Coronary artery (tissue), 2 donors: ENCODE data around the gene EME1.

Experiments used
- DNase-seq: peaks from one replicate; pipeline ENCODE4 v3.0.0-alpha.2; 2017; ENCODE audit warnings: low spot score
- H3K27ac ChIP-seq, 2 donors: fragments of 200-600 bp; sonication (generic); one replicate each; pipeline ENCODE4 v1.5.1; 2016 to 2019
- H3K4me3 ChIP-seq: fragments of 200-600 bp; sonication (generic); 2 replicates; pipeline ENCODE4 v1.5.1; 2016; ENCODE audit warnings: mild to moderate bottlenecking, moderate library complexity
- CTCF ChIP-seq: fragments of 200-600 bp; sonication (generic); IDR thresholded peaks from one replicate; pipeline ENCODE4 v1.5.1; 2019; ENCODE audit warnings: antibody characterized with exemption

The EME1 gene

DNA sequence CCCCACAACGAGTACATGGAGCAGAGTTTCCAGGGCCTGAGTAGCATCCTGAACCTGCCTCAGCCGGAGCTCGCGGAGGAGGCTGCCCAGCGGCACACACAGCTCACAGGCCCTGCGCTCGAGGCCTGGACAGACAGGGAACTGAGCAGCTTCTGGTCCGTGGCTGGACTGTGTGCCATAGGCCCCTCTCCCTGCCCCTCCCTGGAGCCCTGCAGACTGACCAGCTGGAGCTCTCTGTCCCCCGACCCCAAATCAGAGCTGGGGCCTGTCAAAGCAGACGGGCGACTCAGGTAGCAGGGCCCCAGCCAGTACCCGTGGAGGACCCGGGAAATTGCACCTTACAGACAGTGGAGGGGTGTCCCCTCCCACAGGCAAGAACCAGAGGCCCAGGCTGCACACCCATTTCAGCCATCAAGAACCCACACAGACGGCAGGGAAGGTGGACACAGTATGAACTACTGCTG, 13.0 kb upstream of the EME1 start:
- no peak for DNase-seq
- TF ChIP-seq CTCF: no peak
- Histone ChIP-seq H3K4me3 (no peak overlapping the region), H3K27ac (no peak overlapping the region)

GRCh38 chr17:50360486-50361115, 12.4 kb upstream of the EME1 start:
- no peak overlapping the region for H3K4me3 ChIP-seq
- H3K27ac ChIP-seq: no peak overlapping the region
- no peak for TF ChIP-seq CTCF
- DNase-seq: no peak

- H3K27ac ChIP-seq: no peak overlapping the region
- no peak overlapping the region for H3K4me3 ChIP-seq
- peak; percentile 48 for TF ChIP-seq CTCF
- no peak for DNase-seq
Measured at GRCh38 chr17:50361561-50362480, 11.2 kb upstream of the EME1 start.

DNA sequence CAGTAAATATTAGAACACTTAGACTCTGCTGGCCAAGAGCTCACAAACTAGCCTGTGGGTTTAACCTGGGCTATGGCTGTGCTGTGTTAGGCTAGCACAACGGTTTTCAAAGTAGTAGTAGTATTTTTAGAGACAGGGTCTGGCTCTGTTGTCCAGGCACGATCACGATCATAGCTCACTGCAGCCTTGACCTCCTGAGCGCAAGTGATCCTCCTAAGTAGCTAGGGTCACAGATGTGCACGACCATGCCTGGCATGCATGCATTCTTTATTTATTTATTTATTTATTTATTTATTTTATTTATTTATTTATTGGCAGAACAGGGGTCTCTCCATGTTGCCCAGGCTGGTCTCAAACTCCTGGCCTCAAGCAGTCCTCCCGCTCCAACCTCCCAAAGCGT, 10.4 kb upstream of the EME1 start:
- H3K27ac ChIP-seq: no peak overlapping the region
- H3K4me3 ChIP-seq: no peak overlapping the region
- DNase-seq: no peak
- TF ChIP-seq CTCF: no peak

GRCh38 chr17:50363217-50364060, 9.6 kb upstream of the EME1 start:
- no peak overlapping the region for H3K27ac ChIP-seq
- no peak for TF ChIP-seq CTCF
- no peak for DNase-seq
- H3K4me3 ChIP-seq: no peak overlapping the region

DNA sequence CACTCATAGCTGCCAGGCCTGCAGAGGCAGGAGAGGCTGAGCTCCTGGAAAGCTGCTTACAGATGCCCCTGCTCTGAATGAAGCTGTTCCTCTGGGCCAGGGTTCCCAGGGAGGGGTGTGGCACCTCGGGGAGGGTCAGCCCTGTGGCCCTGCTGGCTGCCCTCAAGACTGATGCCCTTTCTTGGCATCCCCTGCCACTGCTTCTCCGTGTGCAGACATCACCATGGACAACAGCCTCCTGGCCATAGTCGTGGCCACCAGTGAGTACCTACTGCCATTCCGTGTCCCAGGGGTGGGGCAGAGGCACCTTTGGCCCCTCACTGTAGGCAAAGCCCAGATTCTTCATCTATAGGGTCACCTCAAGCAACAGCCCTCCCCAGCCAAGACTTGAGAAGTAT, 9.0 kb upstream of the EME1 start:
- Histone ChIP-seq H3K4me3 (no peak overlapping the region), H3K27ac (no peak overlapping the region)
- no peak for TF ChIP-seq CTCF
- no peak for DNase-seq
